Endothelial cell of umbilical vein (primary cell): Measurements from ENCODE around the gene MEN1. TPM values are rescaled to one million over a fixed set of nuclear protein-coding genes. Genes with fewer than 3 reads are reported as not detected.
A peak's percentile ranks its signal among the peaks of the same experiment; 100 is the strongest.

Experiments
- BruUV-seq: library from RNA; stranded (reverse); fragments of 400-500 nt; replicated peaks from 2 replicates; lab custom pipeline; 2021; lab: Mats Ljungman, UMichigan
- CTCF ChIA-PET: fragments of 300-600, 350-600 bp; sonication (Branson Sonifier 250); formaldehyde crosslinking; loops from one replicate; lab custom pipeline; 2021; ENCODE audit warnings: antibody characterized with exemption, inconsistent platforms; lab: Charles Lee
- POLR2A ChIA-PET: fragments of 300-600, 350-600 bp; sonication (Branson Sonifier 250); formaldehyde crosslinking; loops from one replicate; lab custom pipeline; 2021; ENCODE audit warnings: antibody characterized with exemption, inconsistent platforms; lab: Charles Lee
- DNase-seq: peaks from one replicate; pipeline ENCODE4 v3.0.0-alpha.2; 2011; ENCODE audit warnings: low read depth, low spot score
- FAIRE-seq: peaks from 2 replicates; lab custom pipeline; 2011; peaks lifted over from hg19 to GRCh38; lab: Jason Lieb, UNC
- H2AFZ ChIP-seq: 2 replicates; pipeline ENCODE4 v1.6.0; 2012; ENCODE audit warnings: low read depth, low read length, control low read depth, inconsistent platforms
- H3K27ac ChIP-seq: 2 replicates; pipeline ENCODE4 v1.5.1; 2011; ENCODE audit warnings: low read depth, mild to moderate bottlenecking, control low read depth, low read length, moderate library complexity; ENCODE audit not compliant: insufficient read depth
- H3K27me3 ChIP-seq, 2 experiments: 2 replicates each; pipeline versions ENCODE4 v1.6.0 to v1.6.1; 2011; ENCODE audit warnings: low read length in 2 of 2, mixed read lengths in 1 of 2; ENCODE audit not compliant: control insufficient read depth in 2 of 2, insufficient read depth in 2 of 2
- H3K36me3 ChIP-seq, 2 experiments: 2 replicates in 1 of 2; 3 replicates in 1 of 2; pipeline ENCODE4 v1.5.1; 2011; ENCODE audit warnings: low read length in 2 of 2, mild to moderate bottlenecking in 1 of 2, moderate library complexity in 1 of 2; ENCODE audit not compliant: control insufficient read depth in 2 of 2, insufficient read depth in 2 of 2; ENCODE audit errors: extremely low read depth in 1 of 2
- H3K4me1 ChIP-seq: 3 replicates; pipeline ENCODE4 v1.5.1; 2011; ENCODE audit warnings: mild to moderate bottlenecking, low read length; ENCODE audit not compliant: control insufficient read depth, insufficient read depth; ENCODE audit errors: extremely low read depth
- H3K4me2 ChIP-seq: 2 replicates; pipeline ENCODE4 v1.6.1; 2011; ENCODE audit warnings: low read length, control low read depth, mixed read lengths; ENCODE audit not compliant: insufficient read depth
- H3K4me3 ChIP-seq, 3 experiments: fragments of 200-600 bp in 1 of 3; sonication (generic), shearing (Covaris generic) in 1 of 3; replicated peaks in 1 of 3; 2 replicates each; pipeline ENCODE4 v1.5.1; 2011 to 2016; ENCODE audit warnings: control low read depth in 3 of 3, low read length in 3 of 3, mild to moderate bottlenecking in 2 of 3, inconsistent platforms in 1 of 3, low read depth in 1 of 3, moderate library complexity in 1 of 3; ENCODE audit not compliant: insufficient read depth in 1 of 3
- H3K79me2 ChIP-seq: 2 replicates; pipeline ENCODE4 v1.6.0; 2012; ENCODE audit warnings: low read length, inconsistent platforms; ENCODE audit not compliant: control insufficient read depth, insufficient read depth
- H3K9ac ChIP-seq: replicated peaks from 2 replicates; pipeline ENCODE3; 2011; ENCODE audit warnings: low read length, control low read depth; ENCODE audit not compliant: insufficient read depth; ENCODE audit errors: extremely low read depth
- H3K9me1 ChIP-seq: replicated peaks from 3 replicates; pipeline ENCODE4 v1.6.0; 2011; ENCODE audit warnings: mild to moderate bottlenecking, low read length; ENCODE audit not compliant: control insufficient read depth, insufficient read depth; ENCODE audit errors: extremely low read depth
- H3K9me3 ChIP-seq: replicated peaks from 2 replicates; pipeline ENCODE4 v1.5.1; 2012; ENCODE audit warnings: low read length, inconsistent platforms; ENCODE audit not compliant: control insufficient read depth, insufficient read depth
- H4K20me1 ChIP-seq: replicated peaks from 2 replicates; pipeline ENCODE3; 2011; ENCODE audit warnings: mild to moderate bottlenecking, low read length; ENCODE audit not compliant: control insufficient read depth, insufficient read depth; ENCODE audit errors: extremely low read depth
- CTCF ChIP-seq, 2 donors: IDR thresholded peaks; 1 replicate in 1 of 2; 2 replicates in 1 of 2; pipeline ENCODE4 v1.5.1; 2011; ENCODE audit warnings: low read length in 2 of 2, mild to moderate bottlenecking in 2 of 2, moderate library complexity in 2 of 2, control low read depth in 1 of 2, inconsistent platforms in 1 of 2, low read depth in 1 of 2; ENCODE audit not compliant: insufficient read depth in 1 of 2; ENCODE audit errors: extremely low read depth in 1 of 2
- EZH2 ChIP-seq: IDR thresholded peaks from 2 replicates; pipeline ENCODE4 v1.6.1; 2012; ENCODE audit warnings: borderline replicate concordance, low read depth, mild to moderate bottlenecking, moderate library complexity, low read length, inconsistent platforms; ENCODE audit not compliant: severe bottlenecking
- FOS ChIP-seq: IDR thresholded peaks from 2 replicates; pipeline ENCODE4 v1.6.1; 2011; ENCODE audit warnings: mild to moderate bottlenecking, low read length, moderate library complexity, borderline replicate concordance; ENCODE audit not compliant: insufficient read depth
- GATA2 ChIP-seq: IDR thresholded peaks from 2 replicates; pipeline ENCODE4 v1.7.0; 2011; ENCODE audit warnings: low read depth, mild to moderate bottlenecking, moderate library complexity, mixed read lengths, low read length; ENCODE audit not compliant: insufficient read length, insufficient read depth
- JUN ChIP-seq: IDR thresholded peaks from 2 replicates; pipeline ENCODE4 v1.6.1; 2011; ENCODE audit warnings: borderline replicate concordance, low read depth; ENCODE audit not compliant: insufficient read length, insufficient read depth
- MAX ChIP-seq: IDR thresholded peaks from 2 replicates; pipeline ENCODE4 v1.6.1; 2011; ENCODE audit not compliant: insufficient read depth, insufficient read length
- MYC ChIP-seq: IDR thresholded peaks from one replicate; pipeline ENCODE4 v1.6.1; 2011; ENCODE audit warnings: mild to moderate bottlenecking, low read depth, low read length
- POLR2A ChIP-seq: IDR thresholded peaks from 2 replicates; pipeline ENCODE4 v1.6.1; 2012; ENCODE audit warnings: low read depth, mild to moderate bottlenecking, control low read depth, low read length
- POLR2AphosphoS5 ChIP-seq: IDR thresholded peaks from 2 replicates; pipeline ENCODE4 v1.6.1; 2012; ENCODE audit warnings: low read depth, mild to moderate bottlenecking, control low read depth, low read length, moderate library complexity; ENCODE audit not compliant: insufficient read depth
- dilution Hi-C: fragments of 300-500 bp; cut with MboI; formaldehyde crosslinking; loops from one replicate; pipeline ENCODE4 v1.15.0; 2019; ENCODE audit warnings: low sequenced_read_pairs; ENCODE audit not compliant: extremely low pct_ligation_motif_present
- intact Hi-C: fragments of 100-400 bp; cut with micrococcal nuclease; formaldehyde crosslinking; loops from one replicate; pipeline ENCODE4 v1.10.0; 2022
- polyA plus RNA-seq, 4 experiments: library from polyadenylated mRNA; depleted of rRNA in 3 of 4; stranded (reverse) in 3 of 4; unstranded in 1 of 4; fragments of >200 nt; gene quantifications; 2 replicates each; pipeline versions ENCODE4 v1.2.1 to v1.2.3, GENCODE V29; 2011 to 2012; ENCODE audit warnings: missing spikeins in 1 of 4
- total RNA-seq: library from RNA; stranded (reverse); gene quantifications from 2 replicates; pipeline ENCODE4 v1.2.3, GENCODE V29; 2021

Gene MEN1
- total and polyA plus RNA-seq, 2 donors (not counting 3 experiments of a cell fraction or from before 2014, with no cell fraction given), result 41.1 to 43.1 TPM

- Histone ChIP-seq H4K20me1 (peaks cover 17% of the 10 kb centered on the region), H3K36me3 (peaks cover 64 to 72% of the 10 kb centered on the region in 2 experiments), H3K27me3 (no peaks in the 10 kb centered on the region), H3K4me2 (no peak overlapping the region), H3K9ac (no peak overlapping the region), H2AFZ (no peak overlapping the region), H3K4me1 (peaks cover 23% of the 10 kb centered on the region), H3K79me2 (peaks cover 75% of the 10 kb centered on the region), H3K9me3 (no peaks in the 10 kb centered on the region), H3K4me3 (no peak overlapping the region), H3K9me1 (no peaks in the 10 kb centered on the region), H3K27ac (no peak overlapping the region)
- TF ChIP-seq JUN (no peak), POLR2AphosphoS5 (no peak), EZH2 (no peak), FOS (no peak), MAX (no peak), MYC (no peak), CTCF (IDR thresholded peaks at IDR 0.05; ENCODE audit: extremely low read depth in 1 of 2, insufficient read depth in 1 of 2, low read depth in 1 of 2, low read length in 2 of 2) (no peak), GATA2 (no peak), POLR2A (no peak)
- FAIRE-seq, result no peak
- TSS peak; percentile 2 for BruUV-seq
- intact Hi-C loops, result no loop called here
- no peak for DNase-seq
- dilution Hi-C loops, result no loop called here
- POLR2A ChIA-PET, result no interaction called here
- CTCF ChIA-PET, result interaction anchor here (0.5 kb wide), 1 partner anchor 16 kb away, joined by 3 read pairs; no protein-coding TSS in a partner anchor
These were observed 41.1 kb downstream of the MEN1 start for GRCh38 chr11:64769283-64769682.
